Upper lobe of right lung (tissue), 1 donor: ENCODE data around the gene CLMN. TPM values are rescaled to one million over a fixed set of nuclear protein-coding genes. Genes with fewer than 3 reads are reported as not detected.
A peak's percentile ranks its signal among the peaks of the same experiment; 100 is the strongest.

Source experiments
- ATAC-seq: fragments of 200-7000 bp; cut with Tn5 transposase; one replicate; pipeline ENCODE4 v1.9.1; 2020; ENCODE audit warnings: mild to moderate bottlenecking, moderate library complexity
- DNase-seq: peaks from one replicate; pipeline ENCODE4 v3.0.0-alpha.2; 2020
- H3K27ac ChIP-seq: fragments of 200-600 bp; one replicate; pipeline ENCODE4 v1.8.0; 2022
- H3K27me3 ChIP-seq: fragments of 200-600 bp; one replicate; pipeline ENCODE4 v1.8.0; 2022; ENCODE audit warnings: mild to moderate bottlenecking
- H3K36me3 ChIP-seq: fragments of 200-600 bp; one replicate; pipeline ENCODE4 v1.8.0; 2022
- H3K4me1 ChIP-seq: fragments of 200-600 bp; one replicate; pipeline ENCODE4 v1.8.0; 2022
- H3K4me3 ChIP-seq: fragments of 200-600 bp; one replicate; pipeline ENCODE4 v1.8.0; 2022; ENCODE audit warnings: mild to moderate bottlenecking
- H3K9me3 ChIP-seq: fragments of 200-600 bp; one replicate; pipeline ENCODE4 v1.8.0; 2022
- CTCF ChIP-seq: fragments of 200-600 bp; IDR thresholded peaks from one replicate; pipeline ENCODE4 v1.8.0; 2022; ENCODE audit warnings: antibody characterized with exemption
- intact Hi-C: fragments of 100-400 bp; cut with DNase I; formaldehyde crosslinking; loops from one replicate; pipeline ENCODE4 v1.11.0; 2022
- total RNA-seq: library from RNA; stranded (reverse); fragmentation: NEBNext Ultra II Directional; extraction: Animal tissue kit (Norgen Biotek cat#: 25700); gene quantifications from one replicate; pipeline ENCODE4 v1.2.1, GENCODE V29; 2021
- donor health status: DM: no; HTN: yes; CAD: no; lungs with severe emphysema.

Gene CLMN
- total RNA-seq, 1 donor from 2014 or later = 19.3 TPM

- TF ChIP-seq CTCF = peak; percentile 65
- Histone ChIP-seq H3K9me3 (no peaks in the 10 kb centered on the region), H3K27ac (no peak overlapping the region), H3K4me3 (no peak overlapping the region), H3K4me1 (peaks cover 5% of the 10 kb centered on the region), H3K27me3 (peaks cover 32% of the 10 kb centered on the region), H3K36me3 (no peaks in the 10 kb centered on the region)
- intact Hi-C loops = no loop called here
- DNase-seq (peak; percentile 75), ATAC-seq (peak; percentile 89)
Observed at GRCh38 chr14:95361373-95362137, 41.8 kb upstream of the CLMN start.

- ATAC-seq (no peak), DNase-seq (no peak)
- no peak for TF ChIP-seq CTCF
- no peak overlapping the region for H3K4me3 ChIP-seq
- peaks cover 5% of the 10 kb centered on the region for H3K4me1 ChIP-seq
- peaks cover 32% of the 10 kb centered on the region for H3K27me3 ChIP-seq
- H3K36me3 ChIP-seq = no peaks in the 10 kb centered on the region
- H3K27ac ChIP-seq = no peak overlapping the region
- intact Hi-C loops = no loop called here
- no peaks in the 10 kb centered on the region for H3K9me3 ChIP-seq
Observed at GRCh38 chr14:95360828-95361227, 41.1 kb upstream of the CLMN start.

- H3K36me3 ChIP-seq = no peaks in the 10 kb centered on the region
- intact Hi-C loops = no loop called here
Observed at GRCh38 chr14:95359994-95360826, 40.5 kb upstream of the CLMN start.

GRCh38 chr14:95356245-95356869 lies 36.6 kb upstream of the CLMN start:
- Histone ChIP-seq H3K4me3 (no peak overlapping the region), H3K27ac (no peak overlapping the region), H3K27me3 (peaks cover 15% of the 10 kb centered on the region), H3K9me3 (peaks cover 8% of the 10 kb centered on the region), H3K36me3 (no peaks in the 10 kb centered on the region), H3K4me1 (no peaks in the 10 kb centered on the region)
- no peak for ATAC-seq
- no peak for DNase-seq
- TF ChIP-seq CTCF = no peak
- intact Hi-C loops = no loop called here

More at GRCh38 chr14:95359994-95360826, 40.5 kb upstream of the CLMN start:
- no peak overlapping the region for H3K4me3 ChIP-seq
- DNase-seq = no peak
- no peaks in the 10 kb centered on the region for H3K9me3 ChIP-seq
- no peak for TF ChIP-seq CTCF
- peak; percentile 28 for ATAC-seq
- H3K27ac ChIP-seq = no peak overlapping the region
- H3K4me1 ChIP-seq = peaks cover 4% of the 10 kb centered on the region
- peaks cover 32% of the 10 kb centered on the region for H3K27me3 ChIP-seq

GRCh38 chr14:95355422-95355821 lies 35.7 kb upstream of the CLMN start:
- H3K27me3 ChIP-seq = peaks cover 8% of the 10 kb centered on the region
- H3K4me1 ChIP-seq = no peaks in the 10 kb centered on the region
- DNase-seq (no peak), ATAC-seq (no peak)
- peaks cover 8% of the 10 kb centered on the region for H3K9me3 ChIP-seq
- intact Hi-C loops = no loop called here
- no peak overlapping the region for H3K4me3 ChIP-seq
- no peak overlapping the region for H3K27ac ChIP-seq
- H3K36me3 ChIP-seq = no peaks in the 10 kb centered on the region
- no peak for TF ChIP-seq CTCF
